Left lung (tissue), 10 donors: ENCODE measurements around the gene AXIN1. TPM values are rescaled to one million over a fixed set of nuclear protein-coding genes. Genes with fewer than 3 reads are reported as not detected.

ENCODE experiments used
- ATAC-seq: fragments of 200-7000 bp; cut with Tn5 transposase; one replicate; pipeline ENCODE4 v1.9.1; 2020; ENCODE audit warnings: moderate library complexity
- DNase-seq, 4 donors: peaks; one replicate each; pipeline ENCODE4 v3.0.0-alpha.2; 2013 to 2020
- H3K27ac ChIP-seq, 2 donors: fragments of 200-600 bp; sonication (generic) in 1 of 2; one replicate each; pipeline versions ENCODE4 v1.5.0 to v1.8.0; 2020 to 2021
- H3K27me3 ChIP-seq, 2 donors: fragments of 200-600 bp; sonication (generic) in 1 of 2; one replicate each; pipeline versions ENCODE4 v1.5.0 to v1.8.0; 2020 to 2021
- H3K36me3 ChIP-seq, 2 donors: fragments of 200-600 bp; sonication (generic) in 1 of 2; one replicate each; pipeline versions ENCODE4 v1.5.0 to v1.8.0; 2020 to 2021
- H3K4me1 ChIP-seq, 2 donors: fragments of 200-600 bp; one replicate each; pipeline ENCODE4 v1.8.0; 2021
- H3K4me3 ChIP-seq, 2 donors: fragments of 200-600 bp; sonication (generic) in 1 of 2; one replicate each; pipeline versions ENCODE4 v1.5.0 to v1.8.0; 2020 to 2021; ENCODE audit warnings: mild to moderate bottlenecking in 1 of 2
- H3K9me3 ChIP-seq, 2 donors: fragments of 200-600 bp; sonication (generic) in 1 of 2; one replicate each; pipeline versions ENCODE4 v1.5.0 to v1.8.0; 2020 to 2021
- intact Hi-C, 2 donors: fragments of 100-400 bp; cut with DNase I; formaldehyde crosslinking; loops; one replicate each; pipeline versions ENCODE4 v1.11.2 to v1.14.2; 2022
- polyA plus RNA-seq, 6 donors: library from polyadenylated mRNA; unstranded; fragments of 120-200 nt; gene quantifications; one replicate each; pipeline ENCODE4 v1.2.1, GENCODE V29; 2013; ENCODE audit not compliant: insufficient read length in 6 of 6
- total RNA-seq, 2 donors: library from RNA; stranded (reverse); fragmentation: NEBNext Ultra II Directional; extraction: Animal tissue kit (Norgen Biotek cat#: 25700); gene quantifications; one replicate each; pipeline ENCODE4 v1.2.1, GENCODE V29; 2021
- TF ChIP-seq, protein P1 (sequence below), 2 donors: fragments of 200-600 bp; sonication (generic) in 1 of 2; IDR thresholded peaks; one replicate each; pipeline versions ENCODE4 v1.5.0 to v1.8.0; 2021; ENCODE audit warnings: antibody characterized with exemption in 2 of 2
- donor health status: DM: no; HTN: yes; CAD: no.
- donor health status: DM: no; HTN: no; CAD: no.

The AXIN1 gene
- total and polyA plus RNA-seq, 8 donors = 14.0 to 23.4 (median 18.0) TPM

GRCh38 chr16:273547-274421, 78.7 kb downstream of the AXIN1 start:
- H3K4me1 ChIP-seq = peaks cover 7 to 10% of the 10 kb centered on the region in 2 donors
- intact Hi-C loops = no loop called here
- no peaks in the 10 kb centered on the region for H3K36me3 ChIP-seq
- no peaks in the 10 kb centered on the region for H3K9me3 ChIP-seq
- H3K27ac ChIP-seq = no peak overlapping the region
- no peak overlapping the region for H3K4me3 ChIP-seq
- peaks cover 12 to 83% of the 10 kb centered on the region in 2 donors for H3K27me3 ChIP-seq
- TF ChIP-seq, protein P1, sequence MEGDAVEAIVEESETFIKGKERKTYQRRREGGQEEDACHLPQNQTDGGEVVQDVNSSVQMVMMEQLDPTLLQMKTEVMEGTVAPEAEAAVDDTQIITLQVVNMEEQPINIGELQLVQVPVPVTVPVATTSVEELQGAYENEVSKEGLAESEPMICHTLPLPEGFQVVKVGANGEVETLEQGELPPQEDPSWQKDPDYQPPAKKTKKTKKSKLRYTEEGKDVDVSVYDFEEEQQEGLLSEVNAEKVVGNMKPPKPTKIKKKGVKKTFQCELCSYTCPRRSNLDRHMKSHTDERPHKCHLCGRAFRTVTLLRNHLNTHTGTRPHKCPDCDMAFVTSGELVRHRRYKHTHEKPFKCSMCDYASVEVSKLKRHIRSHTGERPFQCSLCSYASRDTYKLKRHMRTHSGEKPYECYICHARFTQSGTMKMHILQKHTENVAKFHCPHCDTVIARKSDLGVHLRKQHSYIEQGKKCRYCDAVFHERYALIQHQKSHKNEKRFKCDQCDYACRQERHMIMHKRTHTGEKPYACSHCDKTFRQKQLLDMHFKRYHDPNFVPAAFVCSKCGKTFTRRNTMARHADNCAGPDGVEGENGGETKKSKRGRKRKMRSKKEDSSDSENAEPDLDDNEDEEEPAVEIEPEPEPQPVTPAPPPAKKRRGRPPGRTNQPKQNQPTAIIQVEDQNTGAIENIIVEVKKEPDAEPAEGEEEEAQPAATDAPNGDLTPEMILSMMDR (IDR thresholded peaks at IDR 0.05) = no peak
- ATAC-seq (no peak), DNase-seq (no peak)

GRCh38 chr16:272633-273546, 79.6 kb downstream of the AXIN1 start:
- H3K36me3 ChIP-seq = no peaks in the 10 kb centered on the region
- peaks cover 7 to 10% of the 10 kb centered on the region in 2 donors for H3K4me1 ChIP-seq
- H3K9me3 ChIP-seq = no peaks in the 10 kb centered on the region
- H3K27ac ChIP-seq = no peak overlapping the region
- TF ChIP-seq, protein P1 (IDR thresholded peaks at IDR 0.05) = no peak
- intact Hi-C loops = no loop called here
- peaks cover 12 to 74% of the 10 kb centered on the region in 2 donors for H3K27me3 ChIP-seq
- no peak overlapping the region for H3K4me3 ChIP-seq
- no peak for DNase-seq
- no peak for ATAC-seq

DNA sequence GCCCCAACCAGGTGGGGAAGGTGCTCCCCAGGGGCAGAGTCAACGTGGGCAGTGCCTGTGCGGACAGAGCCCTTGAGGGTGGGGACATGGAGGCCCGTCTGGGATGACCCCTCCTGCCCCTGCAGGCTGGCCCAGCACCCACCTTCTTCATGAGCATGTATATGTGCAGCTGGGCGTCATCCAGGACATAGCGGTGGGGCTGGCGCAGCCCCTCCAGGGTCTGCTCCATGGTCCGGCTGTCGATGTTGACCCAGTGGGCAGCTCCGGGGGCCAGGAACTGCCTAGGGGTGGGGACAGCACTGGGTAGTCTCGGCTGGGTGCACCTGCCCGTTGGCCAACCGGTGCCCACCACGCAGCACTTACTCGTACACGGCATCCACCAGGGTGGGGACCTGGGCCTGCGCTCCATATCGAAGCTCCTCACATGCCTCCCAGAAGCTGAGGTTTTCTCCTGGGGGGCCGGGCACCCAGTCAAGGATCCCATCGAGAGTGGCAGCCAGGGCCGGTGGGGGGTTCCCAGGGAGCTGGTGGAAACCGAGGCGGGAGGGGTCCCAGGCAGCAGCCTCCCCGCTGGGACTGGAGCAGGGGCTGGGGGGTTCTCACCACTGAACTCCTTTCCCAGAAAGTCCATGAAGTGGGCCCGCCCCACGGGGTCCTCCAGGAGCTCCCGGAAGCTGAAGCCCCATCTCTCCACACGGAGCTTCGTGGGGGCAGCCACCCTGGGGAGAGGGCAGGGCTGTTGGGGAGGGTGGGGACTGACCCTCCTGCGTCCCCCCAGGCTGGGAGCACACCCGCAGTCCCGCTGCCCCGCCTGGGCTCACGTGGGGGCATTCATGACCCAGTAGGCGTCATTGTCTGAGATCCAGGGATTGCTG, 81.9 kb downstream of the AXIN1 start:
- H3K27ac ChIP-seq = no peak overlapping the region
- TF ChIP-seq, protein P1 (IDR thresholded peaks at IDR 0.05) = no peak
- H3K4me1 ChIP-seq = peaks cover 6 to 7% of the 10 kb centered on the region in 2 donors
- H3K36me3 ChIP-seq = no peaks in the 10 kb centered on the region
- DNase-seq = no peak
- H3K27me3 ChIP-seq = peaks cover 12 to 52% of the 10 kb centered on the region in 2 donors
- H3K9me3 ChIP-seq = no peaks in the 10 kb centered on the region
- ATAC-seq = no peak
- intact Hi-C loops = no loop called here
- no peak overlapping the region for H3K4me3 ChIP-seq

- TF ChIP-seq, protein P1 (IDR thresholded peaks at IDR 0.05) = no peak
- H3K9me3 ChIP-seq = no peaks in the 10 kb centered on the region
- H3K4me3 ChIP-seq = no peak overlapping the region
- no peak for ATAC-seq
- peaks cover under 1 to 38% of the 10 kb centered on the region in 2 donors for H3K27me3 ChIP-seq
- no peak overlapping the region for H3K27ac ChIP-seq
- no peaks in the 10 kb centered on the region for H3K4me1 ChIP-seq
- peaks cover 0 to 13% of the 10 kb centered on the region in 2 donors for H3K36me3 ChIP-seq
- intact Hi-C loops = no loop called here
- DNase-seq = no peak
Observed at GRCh38 chr16:269061-269796, 83.3 kb downstream of the AXIN1 start.
